Coronary artery (tissue), 2 donors: ENCODE data around the gene SLC9B2.

Source experiments
- DNase-seq: peaks from one replicate; pipeline ENCODE4 v3.0.0-alpha.2; 2017; ENCODE audit warnings: low spot score
- H3K27ac ChIP-seq, 2 donors: fragments of 200-600 bp; sonication (generic); one replicate each; pipeline ENCODE4 v1.5.1; 2016 to 2019
- H3K4me3 ChIP-seq: fragments of 200-600 bp; sonication (generic); 2 replicates; pipeline ENCODE4 v1.5.1; 2016; ENCODE audit warnings: mild to moderate bottlenecking, moderate library complexity
- TF ChIP-seq, protein P1 (sequence below): fragments of 200-600 bp; sonication (generic); IDR thresholded peaks from one replicate; pipeline ENCODE4 v1.5.1; 2019; ENCODE audit warnings: antibody characterized with exemption

SLC9B2 gene

GRCh38 chr4:103019308-103020124, 57.0 kb downstream of the SLC9B2 start, which contains the start of gene SLC9B1:
TSS of gene SLC9B1 (minus strand) at chr4:103019705. CDS start at chr4:102991711, 27,994 bp downstream.
- peak; percentile 98 for DNase-seq
- TF ChIP-seq, protein P1, sequence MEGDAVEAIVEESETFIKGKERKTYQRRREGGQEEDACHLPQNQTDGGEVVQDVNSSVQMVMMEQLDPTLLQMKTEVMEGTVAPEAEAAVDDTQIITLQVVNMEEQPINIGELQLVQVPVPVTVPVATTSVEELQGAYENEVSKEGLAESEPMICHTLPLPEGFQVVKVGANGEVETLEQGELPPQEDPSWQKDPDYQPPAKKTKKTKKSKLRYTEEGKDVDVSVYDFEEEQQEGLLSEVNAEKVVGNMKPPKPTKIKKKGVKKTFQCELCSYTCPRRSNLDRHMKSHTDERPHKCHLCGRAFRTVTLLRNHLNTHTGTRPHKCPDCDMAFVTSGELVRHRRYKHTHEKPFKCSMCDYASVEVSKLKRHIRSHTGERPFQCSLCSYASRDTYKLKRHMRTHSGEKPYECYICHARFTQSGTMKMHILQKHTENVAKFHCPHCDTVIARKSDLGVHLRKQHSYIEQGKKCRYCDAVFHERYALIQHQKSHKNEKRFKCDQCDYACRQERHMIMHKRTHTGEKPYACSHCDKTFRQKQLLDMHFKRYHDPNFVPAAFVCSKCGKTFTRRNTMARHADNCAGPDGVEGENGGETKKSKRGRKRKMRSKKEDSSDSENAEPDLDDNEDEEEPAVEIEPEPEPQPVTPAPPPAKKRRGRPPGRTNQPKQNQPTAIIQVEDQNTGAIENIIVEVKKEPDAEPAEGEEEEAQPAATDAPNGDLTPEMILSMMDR = no peak
- H3K27ac ChIP-seq = peak within 1 kb of the TSS; percentile 79 to 89
- H3K4me3 ChIP-seq = peak within 1 kb of the TSS; percentile 64

DNA sequence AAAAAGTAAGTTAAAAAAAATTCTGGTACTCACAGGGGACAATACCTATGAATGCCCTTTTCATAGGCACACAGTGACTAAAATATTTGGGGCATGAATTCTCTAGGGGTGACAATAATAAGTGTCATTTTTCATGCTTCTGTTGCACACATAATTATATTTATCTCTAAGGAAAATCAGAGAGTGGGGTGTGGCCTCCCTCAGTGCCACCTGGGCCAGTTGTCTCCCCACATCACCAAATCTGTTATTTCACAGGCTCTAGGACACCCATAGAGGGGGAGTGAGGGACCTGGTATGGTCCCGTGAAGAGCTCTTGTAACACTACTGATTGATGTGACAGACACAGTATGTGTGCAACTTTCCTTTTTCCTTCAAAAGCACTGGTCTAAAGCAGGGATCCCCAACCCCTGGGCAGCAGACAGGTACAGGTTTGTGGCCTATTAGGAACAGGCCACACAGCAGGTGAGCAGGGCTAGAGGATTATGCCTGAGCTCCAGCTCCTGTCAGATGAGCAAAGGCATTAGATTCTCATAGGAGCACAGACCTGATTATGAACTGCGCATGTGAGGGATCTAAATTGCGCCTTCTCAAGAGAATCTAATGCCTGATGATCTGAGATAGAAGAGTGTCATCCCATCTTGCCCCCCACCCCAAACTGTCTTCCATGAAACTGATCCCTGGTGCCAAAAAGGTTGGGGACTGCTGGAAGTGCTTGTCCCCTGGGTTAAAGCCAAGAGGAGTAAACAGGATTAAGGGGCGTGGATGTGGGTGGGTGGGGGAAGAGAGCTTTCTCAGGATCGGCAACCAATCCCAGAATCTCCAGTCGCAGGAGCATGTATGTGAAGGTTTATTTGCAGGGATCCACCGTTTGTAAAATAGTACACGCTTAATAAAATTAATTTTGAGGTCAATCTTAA, 57.9 kb downstream of the SLC9B2 start:
- peak; percentile 75 for DNase-seq
- H3K27ac ChIP-seq = peak overlapping the region; percentile 79 to 89
- TF ChIP-seq, protein P1 = no peak
- peak overlapping the region; percentile 64 for H3K4me3 ChIP-seq

GRCh38 chr4:103012551-103012950, 64.0 kb downstream of the SLC9B2 start:
- no peak for DNase-seq
- TF ChIP-seq, protein P1 = no peak
- Histone ChIP-seq H3K4me3 (no peak overlapping the region), H3K27ac (peak overlapping the region; percentile 67 to 83)

DNA sequence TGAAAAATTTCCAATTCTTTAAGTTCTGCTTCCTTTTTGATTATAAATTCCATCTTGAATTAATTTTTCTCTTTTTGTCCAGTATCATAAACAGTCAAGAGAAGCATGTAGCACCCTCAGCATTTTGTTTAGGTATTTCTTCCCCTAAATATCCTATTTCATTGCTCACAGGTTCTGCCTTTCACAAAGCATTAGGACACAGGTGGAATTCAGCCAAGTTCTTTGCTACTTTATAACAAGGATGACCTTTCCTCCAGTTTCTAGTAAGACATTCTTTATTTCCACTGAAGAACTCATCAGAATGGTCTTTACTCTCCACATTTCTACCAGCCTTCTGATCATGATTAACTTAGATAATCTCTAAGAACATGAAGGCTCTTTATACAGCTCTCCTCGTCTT, 64.5 kb downstream of the SLC9B2 start:
- Histone ChIP-seq H3K4me3 (no peak overlapping the region), H3K27ac (peak overlapping the region; percentile 67 to 83)
- TF ChIP-seq, protein P1 = no peak
- DNase-seq = no peak

DNA sequence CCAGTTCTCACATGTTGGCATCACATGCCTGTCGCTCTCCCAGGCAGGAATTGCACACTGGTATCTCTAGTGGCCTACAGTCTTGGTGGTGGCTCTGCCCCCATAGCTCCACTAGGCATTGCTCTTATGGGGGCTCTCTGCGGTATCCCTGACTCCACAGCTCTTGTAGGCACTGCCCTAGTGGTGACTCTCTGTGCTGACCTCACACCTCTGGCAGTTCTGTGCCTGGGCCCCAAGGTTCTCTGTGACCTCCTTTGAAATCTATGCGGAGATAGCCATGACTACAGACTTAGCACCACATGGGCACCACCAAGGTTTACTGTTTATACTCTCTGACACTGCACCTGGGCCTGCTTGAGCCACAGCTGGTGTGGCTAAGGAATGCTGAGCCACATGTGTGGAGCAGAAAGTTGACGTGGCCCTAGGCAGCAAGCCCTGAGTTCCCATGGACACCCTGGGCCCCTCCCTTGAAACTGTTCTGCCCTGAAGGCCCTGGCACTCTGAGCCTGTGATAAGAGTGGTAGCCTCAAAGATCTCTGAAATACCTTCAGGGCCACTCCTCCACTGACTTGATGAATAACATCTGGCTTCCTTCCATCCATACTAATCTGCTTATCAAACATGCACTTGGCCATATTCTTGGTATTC, 65.1 kb downstream of the SLC9B2 start:
- no peak for DNase-seq
- Histone ChIP-seq H3K4me3 (no peak overlapping the region), H3K27ac (peak overlapping the region; percentile 67 to 83)
- TF ChIP-seq, protein P1 = no peak

DNA sequence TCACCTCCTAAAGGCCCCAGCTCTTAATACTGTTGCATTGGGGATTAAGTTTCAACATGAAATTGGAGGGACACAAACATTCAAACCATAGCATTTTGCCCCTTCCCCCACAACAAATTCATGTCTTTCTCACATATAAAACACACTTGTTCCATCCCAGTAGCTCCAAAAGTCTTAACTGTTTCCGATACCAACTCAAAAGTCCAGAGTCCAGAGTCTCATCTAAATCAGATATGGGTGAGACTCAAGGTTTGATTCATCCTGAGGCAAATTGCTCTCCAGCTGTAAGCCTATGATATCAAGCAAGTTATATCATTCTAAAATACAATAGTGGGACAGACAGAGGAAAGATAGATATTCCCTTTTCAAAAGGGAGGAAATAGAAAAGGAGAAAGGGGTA, 65.8 kb downstream of the SLC9B2 start:
- Histone ChIP-seq H3K4me3 (no peak overlapping the region), H3K27ac (peak overlapping the region; percentile 67 to 83)
- no peak for DNase-seq
- TF ChIP-seq, protein P1 = no peak
